HG02852 (cell line): ENCODE data around the gene KRT74.

Experiments used
- ATAC-seq: cut with Tn5 transposase; IDR thresholded peaks from one replicate; pipeline ENCODE4 v1.9.1; 2021; ENCODE audit warnings: mild to moderate bottlenecking, moderate library complexity; ENCODE audit not compliant: unreplicated experiment

Gene KRT74

DNA sequence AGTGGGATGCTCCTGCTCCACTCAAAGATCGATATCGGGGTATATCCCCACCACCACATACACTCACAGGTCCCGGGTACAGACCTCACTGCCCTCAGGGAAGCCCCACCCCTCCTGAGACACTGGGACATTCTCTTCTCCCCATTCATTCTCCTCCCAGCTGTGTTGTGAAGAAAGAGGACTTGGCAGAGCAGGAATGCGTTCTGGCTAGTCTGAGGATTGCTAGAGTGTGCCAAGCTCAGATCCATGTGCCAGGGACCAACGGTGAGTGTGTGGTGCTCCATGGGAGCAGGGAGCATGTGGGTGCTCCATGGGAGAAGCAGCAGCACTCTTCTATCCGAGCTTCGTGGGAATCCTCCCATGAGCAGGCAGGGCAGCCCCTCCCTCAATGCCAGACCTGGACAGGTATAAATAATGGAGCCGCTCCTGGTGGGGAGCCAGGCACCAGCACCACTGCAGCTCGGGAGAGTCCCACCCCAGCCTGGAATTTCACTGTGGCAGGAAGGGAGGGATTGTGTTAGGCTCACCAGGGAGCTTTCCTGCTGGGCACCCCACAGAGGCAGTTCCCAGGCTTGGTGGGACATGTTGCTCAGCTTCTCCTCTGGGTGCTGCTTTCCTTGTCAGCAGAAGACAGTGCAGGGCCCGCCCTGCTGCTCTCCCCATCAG lies 51.2 kb downstream of the KRT74 start:
- no peak for ATAC-seq

DNA sequence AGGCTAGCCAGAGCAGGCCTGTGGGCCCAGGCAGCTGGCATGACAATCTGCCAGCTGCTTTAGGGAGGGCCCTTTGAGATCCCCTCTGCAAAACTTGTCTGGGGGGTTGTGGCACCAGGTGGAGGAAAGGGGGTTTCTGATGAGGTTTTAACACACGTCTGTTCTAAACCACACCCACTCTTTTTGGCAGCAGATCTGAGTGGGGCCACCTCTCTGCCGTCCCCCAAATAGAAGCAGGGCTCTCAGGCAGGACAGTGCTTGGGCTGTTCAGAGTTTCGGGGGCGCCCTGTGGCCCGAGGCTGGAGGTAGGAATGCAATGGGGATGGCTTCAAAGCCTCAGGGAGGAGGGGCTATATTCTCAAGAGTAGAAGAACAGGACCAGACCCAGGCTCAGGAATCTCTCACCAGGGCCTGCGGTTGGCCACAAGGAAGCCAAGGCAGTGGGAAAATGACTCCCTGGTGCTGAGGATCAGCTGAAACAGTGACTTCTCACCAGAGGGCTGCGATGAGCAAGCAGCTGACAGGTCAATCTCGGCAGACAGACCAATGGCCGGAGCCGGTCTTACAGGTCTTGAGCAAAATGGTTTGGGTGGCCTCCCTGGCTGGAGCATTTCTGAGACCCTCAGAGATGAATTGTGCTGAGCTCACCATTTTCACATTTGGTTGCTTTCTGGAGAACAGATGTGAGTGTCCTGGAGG lies 51.9 kb downstream of the KRT74 start:
- no peak for ATAC-seq

GRCh38 chr12:52521175-52521567 lies 52.5 kb downstream of the KRT74 start:
- ATAC-seq: no peak

GRCh38 chr12:52519826-52520662 lies 53.6 kb downstream of the KRT74 start, which contains the start of gene KRT5:
TSS of gene KRT5 (minus strand) at chr12:52520394. CDS start at chr12:52520296, 98 bp downstream.
- ATAC-seq: no peak

GRCh38 chr12:52519387-52519703 lies 54.3 kb downstream of the KRT74 start:
- no peak for ATAC-seq

GRCh38 chr12:52518574-52519386 lies 54.9 kb downstream of the KRT74 start:
- ATAC-seq: no peak

DNA sequence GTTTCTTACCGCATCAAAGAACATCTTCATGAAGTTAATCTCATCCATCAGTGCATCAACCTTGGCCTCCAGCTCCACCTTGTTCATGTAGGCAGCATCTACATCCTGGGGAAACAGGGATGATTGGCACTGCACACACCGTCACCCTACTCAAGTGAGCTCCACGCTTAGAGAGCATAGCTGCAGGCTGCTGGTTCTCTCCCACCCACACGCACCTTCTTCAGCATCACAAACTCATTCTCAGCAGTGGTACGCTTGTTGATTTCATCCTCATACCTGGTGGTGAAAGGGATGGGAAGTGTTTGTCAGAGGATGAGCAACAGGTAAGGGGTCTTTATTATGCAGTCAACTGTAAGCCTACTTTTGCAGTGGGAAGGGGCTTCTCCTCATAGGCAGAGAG lies 55.8 kb downstream of the KRT74 start:
- no peak for ATAC-seq

DNA sequence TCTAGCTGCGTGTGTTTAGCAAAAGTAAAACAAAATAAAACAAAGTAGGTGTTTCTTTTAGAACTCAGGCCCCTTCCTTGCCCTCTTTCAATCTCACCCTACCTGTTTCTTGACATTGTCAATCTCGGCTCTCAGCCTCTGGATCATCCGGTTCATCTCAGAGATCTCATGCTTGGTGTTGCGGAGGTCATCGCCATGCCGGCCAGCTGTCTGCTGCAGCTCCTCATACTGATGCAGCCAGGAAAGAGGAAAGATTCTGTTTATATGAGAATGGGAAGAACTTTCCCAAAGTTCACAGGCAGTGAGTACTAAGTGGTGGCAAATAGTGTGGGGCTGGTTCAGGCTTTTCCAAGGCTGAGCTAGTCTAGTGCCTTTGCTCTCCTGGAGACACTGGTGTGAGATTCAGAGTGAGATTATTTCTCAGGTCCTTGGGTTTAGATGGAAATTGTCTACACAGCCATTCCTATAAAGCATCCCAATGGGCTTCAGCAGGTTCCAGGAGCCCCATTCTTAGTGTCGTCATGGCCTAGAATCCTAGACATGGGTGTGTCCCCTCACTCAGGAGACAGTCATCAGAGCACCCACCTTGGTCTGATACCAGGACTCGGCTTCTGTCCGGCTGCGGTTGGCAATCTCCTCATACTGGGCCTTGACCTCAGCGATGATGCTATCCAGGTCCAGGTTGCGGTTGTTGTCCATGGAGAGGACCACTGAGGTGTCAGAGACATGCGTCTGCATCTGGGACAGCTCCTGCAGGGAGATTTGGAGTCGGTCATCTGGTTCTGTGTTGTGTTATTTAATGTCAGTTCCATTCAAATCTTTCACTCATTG lies 56.4 kb downstream of the KRT74 start:
- ATAC-seq: no peak

- no peak for ATAC-seq
Observed at GRCh38 chr12:52515927-52516831, 57.5 kb downstream of the KRT74 start.
